ENCODE data around the gene ZNF672.

- TF ChIP-seq CTCF (conservative IDR thresholded peaks at IDR 0.05; ENCODE audit: low read length) (no peak), EZH2phosphoT487 (IDR thresholded peaks at IDR 0.05; ENCODE audit: borderline replicate concordance) (no peak)
Observed at GRCh38 chr1:248871837-248872401, 33.9 kb downstream of the ZNF672 start.
